K562 (cell line): ENCODE data around the gene KANK2. TPM values are rescaled to one million over a fixed set of nuclear protein-coding genes. Genes with fewer than 3 reads are reported as not detected.

Experiments
- ATF7 ChIP-seq: fragments of 450-650 bp; IDR thresholded peaks from 2 replicates; pipeline ENCODE4 v1.7.1; 2014; ENCODE audit warnings: mild to moderate bottlenecking, moderate library complexity
- BRD4 ChIP-seq: fragments of 200-600 bp; sonication (generic); IDR thresholded peaks from 2 replicates; pipeline ENCODE4 v1.6.1; 2017; ENCODE audit warnings: inconsistent platforms
- E2F6 ChIP-seq, 2 experiments: IDR thresholded peaks; 2 replicates each; pipeline ENCODE4 v1.6.1; 2011; ENCODE audit warnings: borderline replicate concordance in 1 of 2, control low read depth in 1 of 2, low read depth in 1 of 2, low read length in 1 of 2, mild to moderate bottlenecking in 1 of 2, mixed read lengths in 1 of 2, moderate library complexity in 1 of 2; ENCODE audit not compliant: insufficient read depth in 1 of 2, insufficient read length in 1 of 2, poor library complexity in 1 of 2, severe bottlenecking in 1 of 2; ENCODE audit errors: extremely low read depth in 1 of 2
- FOXP4 ChIP-seq: sonication (generic); formaldehyde crosslinking; IDR thresholded peaks from 2 replicates; pipeline ENCODE4 v1.8.0; 2022; ENCODE audit warnings: mild to moderate bottlenecking, missing genetic modification reagents, borderline replicate concordance
- GTF3C2 ChIP-seq: IDR thresholded peaks from 3 replicates; pipeline ENCODE4 v1.6.1; 2011; ENCODE audit warnings: borderline replicate concordance, mild to moderate bottlenecking, moderate library complexity; ENCODE audit not compliant: insufficient read length; ENCODE audit errors: extremely low read depth
- HDAC8 ChIP-seq: fragments of 450-650 bp; IDR thresholded peaks from 2 replicates; pipeline ENCODE4 v1.6.1; 2016; ENCODE audit warnings: mild to moderate bottlenecking, missing genetic modification characterization, moderate library complexity, missing compliant biosample characterization
- L3MBTL2 ChIP-seq: fragments of 450-650 bp; IDR thresholded peaks from 2 replicates; pipeline ENCODE4 v1.6.1; 2016; ENCODE audit warnings: mild to moderate bottlenecking, moderate library complexity
- POLR3G ChIP-seq: IDR thresholded peaks from 2 replicates; pipeline ENCODE4 v1.6.1; 2011; ENCODE audit not compliant: insufficient read length, insufficient replicate concordance; ENCODE audit errors: extremely low read depth
- RBBP5 ChIP-seq: fragments of 200-600 bp; sonication (generic); IDR thresholded peaks from 2 replicates; pipeline ENCODE4 v1.6.1; 2012; ENCODE audit warnings: borderline replicate concordance, mild to moderate bottlenecking, low read length, control low read depth, inconsistent platforms; ENCODE audit not compliant: insufficient read depth, poor library complexity, severe bottlenecking
- USF1 ChIP-seq: sonication (generic); formaldehyde crosslinking; IDR thresholded peaks from 2 replicates; pipeline ENCODE4 v1.9.0; 2022; ENCODE audit warnings: mild to moderate bottlenecking, missing genetic modification reagents
- XRCC5 ChIP-seq: fragments of 200-400 bp; formaldehyde crosslinking; IDR thresholded peaks from 2 replicates; pipeline ENCODE4 v1.6.1; 2017; ENCODE audit warnings: low read depth, mild to moderate bottlenecking, low read length
- ZNF165 ChIP-seq: fragments of 250-450 bp; sonication (Bioruptor Pico); IDR thresholded peaks from 2 replicates; pipeline ENCODE4 v1.4.0; 2020; ENCODE audit warnings: borderline replicate concordance
- ZNF699 ChIP-seq: fragments of 250-450 bp; sonication (Bioruptor Pico); IDR thresholded peaks from 2 replicates; pipeline ENCODE4 v1.8.0; 2021; ENCODE audit warnings: mild to moderate bottlenecking, moderate library complexity; ENCODE audit not compliant: insufficient replicate concordance
- polyA plus RNA-seq, 8 experiments: library from polyadenylated mRNA; depleted of rRNA in 4 of 8; stranded (reverse) in 5 of 8; unstranded in 3 of 8; fragments of >200 nt; fragmentation: Nextera tagmentation in 2 of 8; fragmentation: Illumina TruSeq in 1 of 8; extraction: Ambion mirVana in 2 of 8; extraction: Trizol in 1 of 8; gene quantifications; 2 replicates each; pipeline versions ENCODE4 v1.2.1 to v1.2.3, GENCODE V29; 2011 to 2014; ENCODE audit warnings: inconsistent platforms in 1 of 8, missing spikeins in 1 of 8
- total RNA-seq, 7 experiments: library from RNA; depleted of rRNA in 6 of 7; stranded (reverse); fragments of >200 nt in 6 of 7; fragmentation: Illumina TruSeq in 2 of 7; extraction: Trizol in 2 of 7; gene quantifications; 2 replicates each; pipeline versions ENCODE4 v1.2.1 to v1.2.3, GENCODE V29; 2011 to 2021; ENCODE audit warnings: low replicate concordance in 1 of 7
- TF ChIP-seq, protein P1 (sequence below): fragments of 450-650 bp; IDR thresholded peaks from 2 replicates; pipeline ENCODE4 v1.6.1; 2016; ENCODE audit warnings: borderline replicate concordance

KANK2 gene
- total and polyA plus RNA-seq, 9 of the 15 experiments (the other 6 are each of a cell fraction or from before 2014, with no cell fraction given) = 4.4 to 47.8 (median 21.3) TPM

- TF ChIP-seq E2F6 (IDR thresholded peaks at IDR 0.05; ENCODE audit: borderline replicate concordance in 1 of 2, extremely low read depth in 1 of 2, insufficient read depth in 1 of 2, insufficient read length in 1 of 2, low read depth in 1 of 2, low read length in 1 of 2, poor library complexity in 1 of 2, severe bottlenecking in 1 of 2) (peak; percentile 54 to 63), XRCC5 (0 out of 2 replicates have a peak, but pooled peaks have one; percentile 37), RBBP5 (peak; percentile 84), L3MBTL2 (peak; percentile 67), POLR3G (no peak), USF1 (CRISPR knock-in tag) (no peak), ATF7 (peak; percentile 81), FOXP4 (0 out of 2 replicates have a peak, but pooled peaks have one; percentile 72), ZNF165 (CRISPR knock-in tag) (no peak), HDAC8 (tag) (no peak), ZNF699 (CRISPR knock-in tag) (no peak), BRD4 (no peak; the same call in 1 of the 2 replicates), GTF3C2 (no peak)
- TF ChIP-seq, protein P1, sequence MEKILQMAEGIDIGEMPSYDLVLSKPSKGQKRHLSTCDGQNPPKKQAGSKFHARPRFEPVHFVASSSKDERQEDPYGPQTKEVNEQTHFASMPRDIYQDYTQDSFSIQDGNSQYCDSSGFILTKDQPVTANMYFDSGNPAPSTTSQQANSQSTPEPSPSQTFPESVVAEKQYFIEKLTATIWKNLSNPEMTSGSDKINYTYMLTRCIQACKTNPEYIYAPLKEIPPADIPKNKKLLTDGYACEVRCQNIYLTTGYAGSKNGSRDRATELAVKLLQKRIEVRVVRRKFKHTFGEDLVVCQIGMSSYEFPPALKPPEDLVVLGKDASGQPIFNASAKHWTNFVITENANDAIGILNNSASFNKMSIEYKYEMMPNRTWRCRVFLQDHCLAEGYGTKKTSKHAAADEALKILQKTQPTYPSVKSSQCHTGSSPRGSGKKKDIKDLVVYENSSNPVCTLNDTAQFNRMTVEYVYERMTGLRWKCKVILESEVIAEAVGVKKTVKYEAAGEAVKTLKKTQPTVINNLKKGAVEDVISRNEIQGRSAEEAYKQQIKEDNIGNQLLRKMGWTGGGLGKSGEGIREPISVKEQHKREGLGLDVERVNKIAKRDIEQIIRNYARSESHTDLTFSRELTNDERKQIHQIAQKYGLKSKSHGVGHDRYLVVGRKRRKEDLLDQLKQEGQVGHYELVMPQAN = peak; percentile 83; the same call in 1 of the 2 replicates
These were observed 41.8 kb downstream of the KANK2 start, which contains the start of gene SPC24 (continued) for GRCh38 chr19:11155373-11156120.
